AG09319 (cell line): ENCODE measurements around the gene AGPAT3.
"Not testable (repeated sequence)": the region's sequence is repeated elsewhere in the genome, so short reads cannot be mapped to it uniquely, and the experiment has no call there.

ENCODE experiments used
- DNase-seq: peaks from one replicate; pipeline ENCODE4 v3.0.0-alpha.2; 2010; ENCODE audit warnings: low read depth; ENCODE audit errors: extremely low read depth
- TF ChIP-seq, protein P1 (sequence below): IDR thresholded peaks from 2 replicates; pipeline ENCODE4 v1.5.1; 2011; ENCODE audit warnings: low read depth, mild to moderate bottlenecking, inconsistent platforms, low read length, moderate library complexity

Gene AGPAT3

DNA sequence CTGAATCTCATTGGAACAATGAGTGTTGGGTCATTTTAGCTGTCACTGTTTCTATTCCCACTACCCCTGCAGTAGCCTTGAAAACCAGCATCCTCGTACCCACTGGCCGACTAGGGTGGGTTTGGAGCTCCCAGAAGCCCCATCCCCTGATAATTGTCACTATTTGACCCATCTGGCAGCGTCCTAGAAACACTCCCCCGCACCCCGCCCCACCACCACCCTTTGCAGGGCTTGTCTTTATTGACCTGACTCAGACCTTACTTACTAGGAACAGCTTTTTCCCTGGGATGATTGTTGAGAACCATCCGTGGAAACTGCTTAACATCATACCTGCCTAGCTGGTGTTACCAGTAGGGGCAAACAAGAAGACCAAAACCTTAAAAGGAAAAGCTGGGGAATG, 28.4 kb upstream of the AGPAT3 start:
- TF ChIP-seq, protein P1, sequence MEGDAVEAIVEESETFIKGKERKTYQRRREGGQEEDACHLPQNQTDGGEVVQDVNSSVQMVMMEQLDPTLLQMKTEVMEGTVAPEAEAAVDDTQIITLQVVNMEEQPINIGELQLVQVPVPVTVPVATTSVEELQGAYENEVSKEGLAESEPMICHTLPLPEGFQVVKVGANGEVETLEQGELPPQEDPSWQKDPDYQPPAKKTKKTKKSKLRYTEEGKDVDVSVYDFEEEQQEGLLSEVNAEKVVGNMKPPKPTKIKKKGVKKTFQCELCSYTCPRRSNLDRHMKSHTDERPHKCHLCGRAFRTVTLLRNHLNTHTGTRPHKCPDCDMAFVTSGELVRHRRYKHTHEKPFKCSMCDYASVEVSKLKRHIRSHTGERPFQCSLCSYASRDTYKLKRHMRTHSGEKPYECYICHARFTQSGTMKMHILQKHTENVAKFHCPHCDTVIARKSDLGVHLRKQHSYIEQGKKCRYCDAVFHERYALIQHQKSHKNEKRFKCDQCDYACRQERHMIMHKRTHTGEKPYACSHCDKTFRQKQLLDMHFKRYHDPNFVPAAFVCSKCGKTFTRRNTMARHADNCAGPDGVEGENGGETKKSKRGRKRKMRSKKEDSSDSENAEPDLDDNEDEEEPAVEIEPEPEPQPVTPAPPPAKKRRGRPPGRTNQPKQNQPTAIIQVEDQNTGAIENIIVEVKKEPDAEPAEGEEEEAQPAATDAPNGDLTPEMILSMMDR: no peak
- no peak for DNase-seq

DNA sequence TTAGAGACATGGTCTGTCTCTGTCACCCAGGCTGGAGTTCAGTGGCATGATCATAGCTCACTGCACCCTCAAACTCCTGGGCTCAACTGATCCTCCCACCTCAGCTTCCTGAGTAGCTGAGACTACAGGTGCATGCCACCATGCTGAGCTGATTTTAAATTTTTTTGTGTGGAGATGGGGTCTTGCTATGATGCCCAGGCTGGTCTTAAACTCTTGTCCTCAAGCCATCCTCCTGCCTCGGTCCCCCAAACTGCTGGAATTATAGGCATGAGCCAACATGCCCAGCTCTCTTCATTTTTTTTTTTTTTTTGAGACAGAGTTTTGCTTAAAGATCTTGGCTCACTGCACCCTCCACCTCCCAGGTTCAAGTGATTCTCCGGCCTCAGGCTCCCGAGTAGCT, 24.8 kb upstream of the AGPAT3 start:
- DNase-seq: no peak
- TF ChIP-seq, protein P1: no peak

DNA sequence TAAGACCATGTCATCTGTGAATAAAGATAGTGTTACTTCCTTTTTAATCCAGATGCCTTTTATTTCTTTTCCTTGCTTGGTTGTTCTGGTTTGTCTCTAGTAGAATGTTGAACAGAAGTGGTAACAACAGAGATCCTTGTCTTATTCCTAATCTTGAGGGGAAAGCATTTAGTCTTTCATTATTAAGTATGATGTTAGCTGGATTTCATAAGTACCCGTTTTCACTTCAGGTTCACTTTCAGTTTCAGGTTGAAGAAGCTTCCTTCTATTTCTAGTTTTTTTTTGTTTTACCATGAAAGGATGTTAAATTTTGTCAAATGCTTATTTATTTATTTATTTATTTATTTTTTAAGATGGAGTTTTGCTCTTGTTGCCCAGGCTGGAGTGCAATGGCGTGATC, 22.3 kb upstream of the AGPAT3 start:
- TF ChIP-seq, protein P1: no peak
- DNase-seq: no peak

DNA sequence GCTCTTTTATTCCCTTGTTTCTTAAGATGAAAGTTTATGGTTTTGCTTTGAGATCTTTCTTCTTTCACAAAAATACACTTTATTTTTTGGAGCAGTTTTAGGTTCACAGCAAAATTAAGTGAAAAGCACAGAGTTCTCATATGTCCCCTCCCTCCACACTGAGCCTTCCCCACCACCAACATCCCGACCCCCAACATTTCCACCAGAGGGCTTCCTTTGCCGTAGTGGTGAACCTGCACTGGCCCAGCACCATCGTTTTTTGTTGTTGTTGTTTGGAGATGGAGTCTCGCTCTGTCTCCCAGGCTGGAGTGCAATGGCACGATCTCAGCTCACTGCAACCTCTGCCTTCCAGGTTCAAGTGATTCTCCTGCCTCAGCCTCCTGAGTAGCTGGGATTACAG, 20.1 kb upstream of the AGPAT3 start:
- DNase-seq: not testable (repeated sequence)

DNA sequence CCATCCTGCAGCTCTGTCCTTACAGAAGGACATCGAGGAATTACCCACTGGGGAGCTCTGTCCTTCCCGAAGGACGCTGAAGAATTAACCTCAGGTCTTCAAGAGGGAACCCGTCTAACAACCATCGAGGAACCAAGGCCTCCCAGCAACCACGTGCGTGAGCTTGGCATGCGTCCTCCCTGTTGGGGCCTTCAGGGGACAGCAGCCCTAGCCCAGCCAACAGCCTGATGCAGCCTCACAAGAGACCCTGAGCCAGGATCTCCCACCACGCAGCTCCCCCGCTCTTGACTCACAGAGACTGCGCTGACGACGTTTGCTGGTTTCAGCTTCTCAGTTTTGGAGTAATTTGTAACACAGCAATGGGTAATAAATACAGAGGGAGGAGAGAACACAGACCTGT, 19.6 kb upstream of the AGPAT3 start:
- TF ChIP-seq, protein P1: no peak
- no peak for DNase-seq

DNA sequence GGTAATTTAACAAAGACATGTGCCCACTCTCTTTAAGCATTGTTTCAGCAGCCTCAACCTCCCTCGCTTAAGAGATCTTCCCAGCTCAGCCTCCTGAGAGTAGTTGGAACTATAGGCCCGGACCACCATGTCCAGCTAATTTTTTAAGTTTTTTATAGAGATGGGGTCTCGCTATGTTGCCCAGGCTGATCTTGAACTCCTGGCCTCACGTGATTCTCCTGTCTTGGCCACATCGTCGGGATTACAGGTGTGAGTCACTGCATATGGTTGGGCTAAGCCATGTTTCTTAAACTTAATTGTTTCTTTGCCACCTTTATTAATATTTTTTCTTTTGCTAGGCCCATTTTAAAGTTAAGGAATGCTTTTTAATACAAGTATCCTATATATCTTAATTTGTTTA, 18.6 kb upstream of the AGPAT3 start:
- TF ChIP-seq, protein P1: no peak
- no peak for DNase-seq

DNA sequence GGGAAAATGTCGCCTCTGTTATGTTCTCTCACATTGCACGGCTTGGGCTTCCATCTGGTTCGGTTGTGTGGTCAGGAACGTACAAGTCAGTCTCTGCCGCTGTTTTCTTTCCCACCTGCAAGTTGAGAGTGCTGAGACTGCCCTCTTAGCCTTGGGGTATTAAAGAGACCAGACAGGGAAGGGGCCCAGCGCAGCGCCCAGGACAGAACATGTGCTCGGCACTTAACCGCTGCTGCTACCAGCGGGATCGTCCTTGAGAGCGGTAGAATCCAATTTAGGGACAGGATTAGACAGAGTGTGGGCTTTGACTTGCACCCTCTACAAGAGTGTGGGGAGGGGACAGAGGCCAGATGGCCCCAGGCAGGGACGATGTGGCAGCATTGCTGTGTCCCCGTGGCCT, 17.7 kb upstream of the AGPAT3 start:
- TF ChIP-seq, protein P1: no peak
- no peak for DNase-seq

DNA sequence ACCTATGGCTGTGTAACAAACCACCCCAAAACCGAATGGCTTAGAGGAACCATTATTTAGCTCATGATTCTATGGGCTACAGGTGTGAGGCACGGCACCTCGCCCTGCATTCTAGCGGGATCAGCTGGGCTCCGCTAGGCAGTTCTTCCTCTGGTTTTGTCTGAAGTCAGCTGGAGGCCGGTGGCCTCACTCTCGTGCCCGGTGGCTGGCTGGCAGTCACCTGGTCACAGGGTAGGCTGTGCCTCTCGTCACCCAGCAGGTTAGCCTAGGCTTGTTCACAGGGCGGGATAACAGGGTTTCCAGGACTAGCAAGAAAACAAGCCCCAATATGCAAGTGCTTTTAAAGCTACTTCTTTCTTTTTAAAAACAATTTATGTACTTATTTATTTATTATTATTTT, 16.3 kb upstream of the AGPAT3 start:
- DNase-seq: no peak
- TF ChIP-seq, protein P1: no peak
